Heart right ventricle (tissue), 16 donors: ENCODE results near the gene ECHS1. TPM values are rescaled to one million over a fixed set of nuclear protein-coding genes. Genes with fewer than 3 reads are reported as not detected.
A peak's percentile ranks its signal among the peaks of the same experiment; 100 is the strongest.

Experiments
- ATAC-seq, 8 donors: fragments of 200-7000 bp; cut with Tn5 transposase; one replicate each; pipeline ENCODE4 v1.9.1; 2020; ENCODE audit warnings: mild to moderate bottlenecking in 8 of 8, moderate library complexity in 8 of 8, moderate number of reproducible peaks in 1 of 8
- DNase-seq, 2 donors: peaks; one replicate each; pipeline ENCODE4 v3.0.0-alpha.2; 2020
- H3K27ac ChIP-seq, 10 donors: fragments of 200-600 bp; sonication (generic) in 2 of 10; one replicate each; pipeline versions ENCODE4 v1.5.0 to v1.8.0; 2020 to 2022; ENCODE audit warnings: mild to moderate bottlenecking in 3 of 10
- H3K27me3 ChIP-seq, 7 donors: fragments of 200-600 bp; one replicate each; pipeline ENCODE4 v1.8.0; 2021 to 2022; ENCODE audit warnings: mild to moderate bottlenecking in 2 of 7
- H3K36me3 ChIP-seq, 9 donors: fragments of 200-600 bp; sonication (generic) in 1 of 9; one replicate each; pipeline versions ENCODE4 v1.5.0 to v1.8.0; 2020 to 2022; ENCODE audit warnings: mild to moderate bottlenecking in 2 of 9
- H3K4me1 ChIP-seq, 9 donors: fragments of 200-600 bp; sonication (generic) in 1 of 9; one replicate each; pipeline versions ENCODE4 v1.5.0 to v1.8.0; 2020 to 2022; ENCODE audit warnings: mild to moderate bottlenecking in 4 of 9
- H3K4me3 ChIP-seq, 10 donors: fragments of 200-600 bp; sonication (generic) in 2 of 10; one replicate each; pipeline versions ENCODE4 v1.5.0 to v1.8.0; 2020 to 2022; ENCODE audit warnings: mild to moderate bottlenecking in 7 of 10, moderate library complexity in 2 of 10
- H3K9me3 ChIP-seq, 11 donors: fragments of 200-600 bp in 10 of 11; sonication (generic) in 2 of 11; one replicate each; pipeline versions ENCODE4 v1.5.0 to v1.8.0; 2013 to 2022; ENCODE audit warnings: mild to moderate bottlenecking in 2 of 11, control low read depth in 1 of 11, moderate library complexity in 1 of 11
- WGBS, 2 donors: extraction: QIAGEN DNeasy Blood & Tissue Kit; methylation state at CpG; one replicate each; pipeline ENCODE4 v1.1.7; 2013; ENCODE audit warnings: inconsistent platforms in 1 of 2; 5-methylcytosine and 5-hydroxymethylcytosine counted together
- intact Hi-C, 10 donors: fragments of 100-400 bp; cut with DNase I; formaldehyde crosslinking; loops; one replicate each; pipeline versions ENCODE4 v1.11.1 to v1.14.2; 2022
- polyA plus RNA-seq, 2 donors: library from polyadenylated mRNA; stranded (reverse); fragments of 200-250 nt; gene quantifications; one replicate each; pipeline ENCODE4 v1.2.3, GENCODE V29; 2013
- total RNA-seq, 10 donors: library from RNA; stranded (reverse); fragmentation: NEBNext Ultra II Directional in 3 of 10; extraction: Animal tissue kit (Norgen Biotek cat#: 25700) in 3 of 10; gene quantifications; one replicate each; pipeline versions ENCODE4 v1.2.1 to v1.2.4, GENCODE V29; 2021 to 2023
- TF ChIP-seq, protein P1 (sequence below), 9 donors: fragments of 200-600 bp; sonication (generic) in 2 of 9; IDR thresholded peaks; one replicate each; pipeline versions ENCODE4 v1.5.0 to v1.8.0; 2021 to 2022; ENCODE audit warnings: antibody characterized with exemption in 9 of 9, mild to moderate bottlenecking in 5 of 9, moderate library complexity in 1 of 9
- donor health status: Arrhythmogenic right ventricular cardiomyopathy.
- donor health status: ischemic (EF 13 %, LVEDD 7.1; RV severe dilation, severe dysfunction).
- donor health status: healthy with polysubstance abuse.
- donor health status: DM: no; HTN: yes; CAD: no.
- donor health status: DM: no; HTN: no; CAD: no.
- donor health status: ischemic (EF 25% LVEDD 6.9; RV normal size, moderate dysfunction).
- donor health status: ischemic (EF 25% LVEDD 5.7; RV mildly dilated, moderate dysfunction).
- donor health status: healthy.
- donor health status: DM: yes; HTN: yes; CAD: no.
- donor health status: Ischemic cardiomyopathy.
- donor health status: ischemic (EF 35%, LVEDD 5.7; RV mildly dilated, moderate dysfunction).
- donor health status: nonischemic (EF 11% LVEDD 7.7; RV severe dilation, severe dysfunction).
- donor health status: DM: yes; HTN: yes; CAD: no.
- donor health status: PGD.
- donor health status: ischemic (EF 29% LVEDD 5.4; RV normal size, mild dysfunction).
- donor health status: nonischemic (EF 23%, LVEDD 6.1; RV moderate dilation, normal function).

The ECHS1 gene
- total and polyA plus RNA-seq, 12 donors, result 117 to 275 (median 213) TPM

DNA sequence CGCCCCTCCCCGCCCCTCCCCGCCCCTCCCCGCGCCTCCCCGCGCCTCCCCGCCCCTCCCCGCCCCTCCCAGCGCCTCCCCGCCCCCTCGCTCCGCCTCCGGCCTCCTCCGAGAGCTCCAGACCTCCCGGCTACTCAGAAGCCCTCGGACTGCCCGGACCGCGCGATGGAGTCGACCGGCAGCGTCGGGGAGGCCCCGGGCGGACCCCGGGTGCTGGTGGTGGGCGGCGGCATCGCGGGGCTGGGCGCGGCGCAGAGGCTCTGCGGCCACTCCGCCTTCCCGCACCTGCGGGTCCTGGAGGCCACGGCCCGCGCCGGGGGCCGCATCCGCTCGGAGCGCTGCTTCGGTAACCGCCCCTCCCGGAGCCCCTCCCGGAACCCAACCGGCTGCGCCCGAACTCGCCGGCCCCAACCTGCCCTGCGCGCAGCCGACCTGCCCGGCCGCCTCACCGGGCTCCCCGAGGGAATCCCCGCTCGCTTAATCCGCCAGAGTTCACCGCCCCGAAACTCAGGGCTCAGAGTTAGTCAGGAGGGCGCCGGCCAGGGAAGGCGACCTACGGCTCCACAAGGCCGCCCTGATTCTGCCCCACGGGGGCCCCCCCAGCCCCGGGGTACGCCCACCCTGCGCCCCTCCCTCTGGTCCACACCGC lies 6.1 kb upstream of the ECHS1 start, which contains the start of gene PAOX:
PAOX (plus strand) TSS at position 111 of the 649 bp plus-strand sequence; CDS start at position 166, 55 bp downstream.
- H3K4me3 ChIP-seq, result peak within 1 kb of the TSS; percentile 71 to 97 (median 86)
- peak within 1 kb of the TSS in 9 of 10 donors; percentile 63 to 91 (median 85) for H3K27ac ChIP-seq
- H3K36me3 ChIP-seq, result peaks cover 0 to 24% (median 0%) of the 10 kb centered on the region in 9 donors
- intact Hi-C loops, result no loop called here
- peak; percentile 49 to 75 (median 57) for ATAC-seq
- peak; percentile 74 to 82 for DNase-seq
- H3K27me3 ChIP-seq, result no peaks in the 10 kb centered on the region
- TF ChIP-seq, protein P1, sequence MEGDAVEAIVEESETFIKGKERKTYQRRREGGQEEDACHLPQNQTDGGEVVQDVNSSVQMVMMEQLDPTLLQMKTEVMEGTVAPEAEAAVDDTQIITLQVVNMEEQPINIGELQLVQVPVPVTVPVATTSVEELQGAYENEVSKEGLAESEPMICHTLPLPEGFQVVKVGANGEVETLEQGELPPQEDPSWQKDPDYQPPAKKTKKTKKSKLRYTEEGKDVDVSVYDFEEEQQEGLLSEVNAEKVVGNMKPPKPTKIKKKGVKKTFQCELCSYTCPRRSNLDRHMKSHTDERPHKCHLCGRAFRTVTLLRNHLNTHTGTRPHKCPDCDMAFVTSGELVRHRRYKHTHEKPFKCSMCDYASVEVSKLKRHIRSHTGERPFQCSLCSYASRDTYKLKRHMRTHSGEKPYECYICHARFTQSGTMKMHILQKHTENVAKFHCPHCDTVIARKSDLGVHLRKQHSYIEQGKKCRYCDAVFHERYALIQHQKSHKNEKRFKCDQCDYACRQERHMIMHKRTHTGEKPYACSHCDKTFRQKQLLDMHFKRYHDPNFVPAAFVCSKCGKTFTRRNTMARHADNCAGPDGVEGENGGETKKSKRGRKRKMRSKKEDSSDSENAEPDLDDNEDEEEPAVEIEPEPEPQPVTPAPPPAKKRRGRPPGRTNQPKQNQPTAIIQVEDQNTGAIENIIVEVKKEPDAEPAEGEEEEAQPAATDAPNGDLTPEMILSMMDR (IDR thresholded peaks at IDR 0.05), result no peak
- WGBS, 2 donors, result 4 to 7% methylated on average over 39 to 67 of the region's 78 CpGs
- no peaks in the 10 kb centered on the region for H3K9me3 ChIP-seq
- H3K4me1 ChIP-seq, result peaks cover 1 to 26% (median 16%) of the 10 kb centered on the region in 9 donors

DNA sequence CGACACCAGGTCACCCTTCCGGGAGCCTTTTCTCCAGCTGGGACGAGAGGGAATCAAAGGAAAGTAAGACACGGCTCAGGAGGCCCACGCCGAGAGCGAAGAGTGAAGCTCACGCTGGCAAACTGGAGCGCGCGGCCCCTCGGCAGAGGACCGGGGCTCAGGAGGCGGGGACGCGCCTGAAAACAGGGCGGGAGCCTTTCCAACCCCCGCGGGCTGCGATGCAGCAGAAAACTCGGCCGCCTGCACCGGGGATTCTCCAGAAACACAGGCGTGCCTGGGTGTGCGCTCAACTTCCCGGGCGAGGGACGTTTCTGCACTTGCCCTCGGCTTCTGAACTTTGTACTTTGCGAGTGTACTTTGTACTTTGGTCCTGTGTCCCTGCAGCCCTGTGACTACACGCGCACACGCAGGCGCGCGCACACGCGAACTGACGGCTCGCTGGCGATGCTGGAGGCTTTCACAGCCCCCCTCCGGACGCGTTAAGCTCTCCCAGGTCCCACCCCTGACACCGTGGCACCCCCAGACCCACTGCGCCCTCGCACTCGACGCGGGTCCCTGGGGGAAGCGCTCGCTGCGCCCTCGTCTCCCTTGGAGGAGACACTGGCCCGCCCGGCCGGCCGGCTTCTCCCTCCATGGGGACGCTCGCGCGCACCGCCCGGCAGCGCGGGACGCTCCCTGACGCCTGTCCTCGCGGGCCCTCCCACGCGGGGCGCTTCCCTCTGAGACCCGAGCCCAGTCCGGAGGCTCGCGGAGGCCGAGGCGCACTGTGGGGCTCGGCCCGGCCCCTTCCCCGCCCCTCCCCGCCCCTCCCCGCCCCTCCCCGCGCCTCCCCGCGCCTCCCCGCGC lies 5.3 kb upstream of the ECHS1 start:
- Histone ChIP-seq H3K9me3 (no peaks in the 10 kb centered on the region), H3K36me3 (peaks cover 0 to 18% (median 0%) of the 10 kb centered on the region in 9 donors), H3K4me1 (peaks cover 3 to 32% (median 21%) of the 10 kb centered on the region in 9 donors), H3K27ac (peak overlapping the region in 9 of 10 donors; percentile 63 to 91 (median 82)), H3K27me3 (no peaks in the 10 kb centered on the region), H3K4me3 (peak overlapping the region; percentile 68 to 97 (median 86))
- DNase-seq (peak; percentile 65 to 76), ATAC-seq (peak; percentile 75 to 89 (median 78))
- intact Hi-C loops, result no loop called here
- TF ChIP-seq, protein P1 (IDR thresholded peaks at IDR 0.05), result no peak
- WGBS, 2 donors, result 0 to 1% methylated on average over 71 to 82 of the region's 90 CpGs

DNA sequence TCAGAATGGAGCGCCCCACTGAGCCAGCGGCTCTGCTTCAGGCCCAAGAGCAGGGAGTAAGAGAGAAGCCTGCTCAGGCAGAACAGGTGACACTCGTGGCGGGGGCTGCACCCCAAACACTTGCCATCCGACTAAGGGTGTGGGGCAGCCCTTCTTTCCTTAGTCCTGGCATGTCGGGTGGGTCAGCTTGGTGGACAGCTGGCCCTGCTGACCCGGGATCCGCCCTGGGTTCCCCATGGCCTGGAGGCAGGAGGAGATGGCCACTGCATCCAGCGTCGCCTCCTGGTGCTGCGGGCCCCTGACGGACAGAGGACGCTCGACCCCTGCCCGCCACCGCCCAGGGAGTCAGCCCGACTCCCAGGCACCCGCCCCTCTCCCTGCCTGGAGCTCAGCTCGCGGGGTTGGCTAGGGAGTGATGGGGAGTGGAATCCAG lies 4.7 kb upstream of the ECHS1 start:
- intact Hi-C loops, result loop anchor here in 1 of 10 donors (2.0 kb wide), 1 partner anchor 69 kb away; the partner anchor contains the start of genes TUBGCP2 and ZNF511
- peak in 6 of 8 donors; percentile 0 to 7 (median 2) for ATAC-seq
- H3K9me3 ChIP-seq, result no peaks in the 10 kb centered on the region

More for the DNA sequence above, 4.7 kb upstream of the ECHS1 start:
- peak overlapping the region in 9 of 10 donors; percentile 63 to 91 (median 82) for H3K27ac ChIP-seq
- DNase-seq, result no peak
- H3K36me3 ChIP-seq, result peaks cover 0 to 17% (median 0%) of the 10 kb centered on the region in 9 donors
- H3K4me3 ChIP-seq, result peak overlapping the region; percentile 68 to 97 (median 86)
- 25 to 26% methylated on average over 20 of the region's 20 CpGs for WGBS, 2 donors
- TF ChIP-seq, protein P1 (IDR thresholded peaks at IDR 0.05), result no peak
- H3K27me3 ChIP-seq, result no peaks in the 10 kb centered on the region
- peaks cover 3 to 32% (median 21%) of the 10 kb centered on the region in 9 donors for H3K4me1 ChIP-seq
